GM10847 (cell line): ENCODE measurements around the gene EPHA4.

Experiments
- POLR2A ChIP-seq: IDR thresholded peaks from 2 replicates; pipeline ENCODE4 v1.6.1; 2011; ENCODE audit not compliant: insufficient read length; ENCODE audit errors: extremely low read depth

EPHA4 gene

DNA sequence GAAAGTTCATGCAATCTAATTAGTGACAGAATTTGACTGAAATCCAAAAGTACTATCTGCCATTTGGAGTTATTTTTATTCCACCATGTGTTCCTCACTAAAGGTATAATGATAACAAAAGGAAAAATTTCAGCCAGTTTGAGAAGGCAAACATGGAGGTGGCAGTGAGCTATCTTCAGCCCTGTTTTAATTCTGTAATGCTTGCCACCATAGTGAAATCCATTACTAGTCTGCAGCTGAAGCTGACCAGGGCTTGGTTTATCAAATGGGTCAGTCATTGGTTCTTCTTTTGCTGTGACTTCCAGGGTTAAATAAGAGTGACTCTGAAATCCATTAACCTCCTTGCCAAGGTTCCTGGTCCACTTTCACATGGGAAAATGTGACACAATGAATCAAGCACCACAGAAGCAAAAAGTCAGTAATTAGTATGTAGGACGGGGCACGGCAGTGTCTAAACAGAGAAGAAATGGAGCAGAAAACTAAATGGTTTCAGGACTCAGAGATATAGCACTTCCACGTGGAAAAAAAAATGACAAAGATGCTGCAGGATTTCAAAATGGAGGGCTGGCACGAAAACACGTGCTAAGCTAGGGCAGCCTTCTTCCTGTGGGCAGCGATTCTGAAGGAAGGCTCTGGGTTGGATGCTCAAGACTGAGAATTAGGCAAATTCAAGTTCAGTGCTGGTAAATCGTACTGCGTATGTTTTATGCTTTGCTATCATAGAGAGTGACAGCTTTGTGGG, 87.2 kb downstream of the EPHA4 start:
- TF ChIP-seq POLR2A = no peak

DNA sequence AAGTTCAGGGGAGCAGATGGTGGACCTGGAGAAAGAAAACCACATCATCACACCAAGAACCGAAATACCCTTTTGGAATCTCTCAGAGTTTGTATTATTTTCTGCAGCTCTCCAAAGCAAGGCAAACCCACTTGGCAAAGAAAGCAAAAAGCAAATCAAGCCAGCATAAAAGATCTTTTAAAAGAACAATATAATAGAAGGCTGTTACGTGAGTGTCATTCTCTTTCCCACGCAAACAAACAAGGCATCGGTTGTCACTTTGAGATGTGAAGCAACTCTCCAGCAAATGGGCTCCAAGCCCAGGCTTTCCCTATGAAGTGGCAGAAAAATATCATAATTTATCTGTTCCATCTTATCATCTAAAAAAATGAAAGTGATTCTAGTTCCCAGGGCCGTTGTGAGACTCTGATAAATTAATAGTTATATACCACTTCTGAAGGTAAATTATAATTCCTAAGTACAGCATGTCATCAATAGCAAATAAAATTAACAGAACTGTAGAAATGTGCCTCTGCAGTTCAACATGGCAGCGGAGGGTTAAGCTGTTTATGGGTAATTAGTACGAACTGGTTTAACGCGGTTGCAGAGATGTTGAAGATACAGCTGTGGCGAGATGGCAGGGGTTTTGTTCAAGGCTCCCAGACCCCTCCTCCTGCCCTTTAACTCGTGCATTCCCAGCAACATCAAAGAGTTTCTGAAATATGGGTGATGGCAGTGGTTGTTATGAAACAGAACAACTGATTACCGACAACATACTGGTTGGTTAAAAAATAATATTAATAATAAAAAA, 89.2 kb downstream of the EPHA4 start:
- TF ChIP-seq POLR2A = no peak

DNA sequence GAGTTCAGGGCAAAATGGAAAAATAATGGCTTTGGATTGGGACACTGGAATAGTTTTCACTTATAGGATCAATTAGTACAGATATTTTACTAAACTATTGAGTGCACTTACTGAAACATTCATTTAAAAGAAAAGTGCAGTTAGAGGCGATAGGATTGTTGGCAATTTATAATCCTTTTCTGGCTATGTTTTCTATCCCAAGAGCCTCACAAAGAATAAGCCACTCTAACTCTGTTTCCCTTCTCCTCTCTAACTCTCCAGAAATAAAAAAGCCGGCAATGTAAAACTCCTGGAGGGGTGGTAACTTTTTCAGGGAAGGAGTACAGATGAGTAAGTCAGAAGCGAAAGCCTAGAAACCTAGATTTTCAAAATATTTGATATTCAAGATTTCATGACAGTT, 91.3 kb downstream of the EPHA4 start:
- no peak for TF ChIP-seq POLR2A

DNA sequence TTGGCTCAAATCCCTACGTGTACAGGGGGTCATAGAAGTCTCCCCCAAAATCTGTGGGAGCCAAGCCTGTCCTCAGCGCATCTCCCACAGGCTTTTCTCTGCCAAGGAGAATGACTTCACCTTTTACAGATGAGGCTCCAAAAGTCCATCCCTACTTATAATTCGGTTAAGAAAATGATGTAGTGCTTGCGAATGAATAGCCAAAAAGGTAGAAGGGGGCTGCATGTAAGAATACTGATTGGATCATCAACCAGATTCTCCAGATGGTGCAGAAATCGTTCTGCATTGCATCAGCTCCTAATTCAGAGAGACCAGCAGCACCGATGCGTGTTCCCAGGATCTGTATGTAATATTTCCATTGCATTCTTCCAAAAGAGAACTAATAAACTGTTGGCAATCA, 91.9 kb downstream of the EPHA4 start:
- TF ChIP-seq POLR2A = no peak

DNA sequence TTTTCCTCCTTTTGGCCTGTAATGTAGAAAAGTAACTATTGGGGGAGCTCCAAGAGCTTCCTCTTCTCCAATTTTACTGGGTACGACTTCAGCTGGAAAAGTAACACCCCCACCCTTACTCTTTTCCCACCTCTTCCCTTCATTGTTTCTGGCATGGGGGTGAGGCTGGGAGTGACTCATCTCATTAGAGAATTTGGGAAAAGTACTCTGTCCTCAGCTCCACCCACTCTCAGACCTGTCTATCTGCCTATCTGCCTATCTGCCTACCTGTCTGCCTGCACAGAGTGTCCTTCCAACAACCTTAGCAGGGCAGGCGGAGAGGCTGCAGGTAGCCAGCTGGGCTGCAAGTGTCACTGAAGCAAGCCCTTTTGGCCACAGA, 93.6 kb downstream of the EPHA4 start:
- no peak for TF ChIP-seq POLR2A

DNA sequence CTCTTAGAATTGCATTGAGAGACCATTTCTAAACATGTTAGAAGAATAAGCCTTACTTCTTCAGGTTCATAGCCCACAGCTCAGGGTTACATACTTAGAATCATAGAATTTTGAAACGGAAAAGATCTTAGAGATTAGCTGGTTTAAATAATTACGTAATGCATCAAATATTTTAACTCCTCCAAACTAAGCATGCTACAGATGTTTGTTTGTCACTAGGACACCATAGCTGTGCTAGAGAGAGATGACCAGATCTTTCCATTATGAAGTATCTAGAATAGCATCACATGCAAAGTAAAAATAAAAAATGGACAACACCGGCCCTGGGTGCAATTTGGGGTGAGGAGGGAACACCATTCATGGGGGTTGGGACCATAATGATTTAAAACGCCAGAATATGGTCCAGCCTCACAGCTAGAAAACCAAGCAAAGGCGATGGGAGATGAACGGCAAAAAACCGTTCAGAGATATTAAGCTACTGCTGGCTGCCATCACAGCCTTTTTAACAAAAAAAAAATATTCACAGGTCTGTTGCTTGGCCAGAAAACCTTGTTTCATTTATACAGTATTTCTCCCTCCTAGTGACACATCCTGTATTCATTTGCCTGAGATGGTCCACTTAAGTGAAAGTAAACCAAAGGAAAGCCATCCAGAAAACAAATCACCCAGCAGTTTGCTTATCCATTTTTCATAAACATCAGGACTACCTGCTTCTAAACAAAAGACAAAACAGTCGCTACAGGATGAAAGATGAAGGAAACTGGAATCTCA, 94.2 kb downstream of the EPHA4 start:
- TF ChIP-seq POLR2A = no peak

DNA sequence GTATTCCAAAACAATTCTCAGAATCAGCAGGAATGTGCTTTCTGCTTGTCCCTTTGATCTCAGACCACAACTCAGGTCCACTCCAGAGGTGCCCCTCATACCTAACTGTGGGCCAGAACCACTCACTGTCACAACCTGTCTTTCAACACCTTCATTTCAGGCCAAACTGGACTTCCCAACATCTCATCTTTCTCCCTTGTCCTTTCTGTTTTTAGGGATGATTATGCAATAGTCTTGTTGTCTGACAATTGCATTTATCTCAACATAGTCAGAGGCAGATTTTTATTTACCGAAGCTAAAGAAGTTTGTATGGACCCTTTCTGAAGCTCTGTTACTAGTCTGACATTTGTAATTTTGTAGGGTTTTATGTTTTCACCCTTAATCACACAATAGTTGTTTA, 95.9 kb downstream of the EPHA4 start:
- TF ChIP-seq POLR2A = no peak

DNA sequence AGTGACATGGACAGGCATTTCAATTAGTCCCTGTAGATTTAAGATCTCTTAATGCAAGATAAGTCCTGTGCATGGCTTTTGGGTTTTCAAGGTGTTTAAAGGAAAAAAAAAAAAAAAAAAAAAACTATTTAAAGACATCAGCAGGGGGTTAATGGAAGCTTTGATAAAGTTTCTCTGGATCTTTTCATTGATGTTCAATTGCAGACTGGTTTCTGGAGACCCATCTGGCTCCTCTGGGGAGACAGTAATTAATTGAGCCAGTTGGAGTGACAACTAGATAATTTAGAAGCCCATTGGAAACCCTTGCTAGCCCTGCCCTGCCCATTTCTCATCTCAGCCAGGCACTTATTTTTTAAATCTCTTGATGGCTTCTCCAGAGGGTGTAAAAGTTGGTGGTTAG, 98.7 kb downstream of the EPHA4 start:
- TF ChIP-seq POLR2A = no peak

DNA sequence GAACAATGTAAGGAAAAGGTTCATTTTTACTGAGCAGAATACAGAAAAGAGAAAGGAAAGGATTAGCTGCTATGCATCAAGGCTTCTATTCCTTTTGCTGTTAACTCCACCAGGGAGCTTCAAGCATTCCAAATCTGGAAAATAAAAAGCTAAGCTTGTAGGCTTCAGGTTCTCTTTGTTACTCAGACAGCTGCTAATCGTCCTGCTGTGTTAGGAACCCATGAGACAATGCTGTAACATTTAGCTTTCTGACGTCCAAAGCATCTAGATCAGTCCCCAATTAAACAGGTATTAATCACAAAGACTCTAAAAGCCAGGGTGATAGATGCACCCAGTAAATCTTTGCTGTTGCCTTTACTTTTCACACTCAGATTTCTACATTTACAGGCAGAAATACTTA, 103.8 kb downstream of the EPHA4 start:
- no peak for TF ChIP-seq POLR2A

DNA sequence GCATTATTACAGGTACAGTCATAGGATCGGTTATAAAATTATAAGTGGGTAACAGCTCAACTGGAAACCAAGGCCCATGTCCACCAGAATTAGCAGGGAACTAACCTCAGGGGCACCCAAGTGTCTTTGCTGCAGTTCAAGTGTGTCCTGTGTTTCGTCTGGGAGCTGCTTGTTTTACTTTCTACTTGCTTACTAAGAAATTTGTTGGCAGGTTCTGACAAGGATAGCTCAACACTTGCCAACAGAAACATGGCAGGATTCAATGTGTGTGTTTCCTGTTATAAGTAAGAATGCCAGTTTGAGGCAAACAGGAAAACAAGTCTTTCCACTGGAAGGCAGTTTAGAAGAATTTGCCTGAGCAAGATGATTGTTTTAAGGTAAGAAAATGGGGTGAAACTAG, 104.5 kb downstream of the EPHA4 start:
- no peak for TF ChIP-seq POLR2A

DNA sequence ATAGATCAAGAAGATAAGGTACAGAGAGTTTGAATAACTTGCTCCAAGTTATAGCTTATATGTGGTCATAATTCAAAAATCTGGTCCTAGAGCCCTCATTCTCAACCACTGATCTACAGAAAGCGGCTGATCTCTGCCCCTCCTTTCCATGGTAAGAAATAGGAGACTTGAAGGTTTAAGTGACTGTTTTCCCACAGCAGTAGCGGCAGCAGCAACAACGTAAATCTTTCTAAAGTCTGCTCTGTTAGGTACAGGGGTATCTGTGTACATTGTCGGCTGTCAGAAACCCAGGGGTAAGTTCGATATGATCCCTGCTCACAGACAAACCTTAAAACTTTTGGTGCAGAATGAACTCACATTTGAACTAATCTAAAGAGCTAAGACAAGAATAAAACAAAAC, 105.4 kb downstream of the EPHA4 start:
- TF ChIP-seq POLR2A = no peak

DNA sequence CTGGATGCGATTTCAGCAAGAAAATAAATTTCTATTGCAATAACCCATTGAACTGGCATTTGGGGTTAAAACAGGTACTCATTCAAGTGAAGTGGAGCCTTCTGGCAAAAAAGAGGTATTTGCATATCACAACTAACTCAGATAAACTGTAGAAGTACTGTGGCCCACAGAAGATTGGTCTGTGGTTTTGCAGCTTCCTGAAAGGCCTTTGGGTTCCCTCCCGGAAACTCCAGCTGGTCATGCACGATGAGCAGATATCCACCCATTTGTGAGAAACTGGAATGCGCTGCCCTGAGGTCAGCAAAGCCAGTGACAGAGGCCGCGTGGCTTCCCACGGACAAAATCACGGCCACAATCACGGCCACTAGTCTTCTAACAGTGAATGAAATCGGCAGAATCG, 106.3 kb downstream of the EPHA4 start:
- no peak for TF ChIP-seq POLR2A

DNA sequence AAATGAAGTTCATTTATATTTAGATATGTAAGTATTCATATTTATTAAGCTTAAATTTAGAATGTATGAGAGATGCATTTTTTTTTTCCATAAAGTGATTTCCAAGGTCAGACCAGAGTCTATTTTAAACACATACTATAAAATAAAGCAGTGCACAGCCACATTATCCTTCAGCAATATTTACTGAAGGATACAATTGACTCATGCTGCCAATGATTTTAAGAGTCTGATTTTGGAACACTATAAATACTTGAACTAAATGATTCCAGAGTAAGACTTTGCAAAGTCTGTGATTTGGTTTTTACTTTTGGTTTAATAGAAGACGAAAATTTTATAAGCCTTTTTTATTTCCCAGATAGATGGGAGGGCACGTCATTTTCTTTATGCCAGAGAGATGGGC, 107.1 kb downstream of the EPHA4 start:
- TF ChIP-seq POLR2A = no peak

DNA sequence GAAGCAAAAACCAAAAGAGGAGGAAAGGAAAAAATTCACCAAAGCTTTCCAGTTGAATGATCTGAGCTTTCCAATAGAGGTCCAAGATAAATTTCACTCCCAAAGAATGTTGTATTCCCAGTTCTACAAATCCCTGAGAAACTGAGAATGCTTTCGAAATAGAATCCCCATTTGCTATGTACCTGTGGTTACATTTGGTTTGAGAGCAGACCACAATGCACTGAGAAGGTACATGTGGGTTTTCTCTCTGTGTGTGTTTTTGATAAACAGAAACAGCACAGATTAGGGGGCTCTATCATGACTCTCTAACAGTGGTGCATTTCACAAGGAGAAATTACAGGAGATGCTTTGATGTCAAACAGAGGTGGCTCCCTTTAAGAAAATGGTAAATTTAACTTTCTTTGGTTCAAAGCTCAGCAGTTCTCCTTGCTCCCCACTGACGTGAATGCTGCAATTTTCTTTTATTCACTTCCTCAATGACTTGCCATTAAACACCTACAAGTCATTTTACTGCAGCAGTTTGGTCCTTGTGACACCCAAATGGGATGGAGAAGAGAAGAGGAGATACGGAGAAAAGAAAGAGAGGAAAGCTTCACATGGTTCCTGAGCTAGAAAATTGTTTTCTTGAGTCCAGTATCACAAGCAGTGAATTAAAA, 108.7 kb downstream of the EPHA4 start:
- no peak for TF ChIP-seq POLR2A

DNA sequence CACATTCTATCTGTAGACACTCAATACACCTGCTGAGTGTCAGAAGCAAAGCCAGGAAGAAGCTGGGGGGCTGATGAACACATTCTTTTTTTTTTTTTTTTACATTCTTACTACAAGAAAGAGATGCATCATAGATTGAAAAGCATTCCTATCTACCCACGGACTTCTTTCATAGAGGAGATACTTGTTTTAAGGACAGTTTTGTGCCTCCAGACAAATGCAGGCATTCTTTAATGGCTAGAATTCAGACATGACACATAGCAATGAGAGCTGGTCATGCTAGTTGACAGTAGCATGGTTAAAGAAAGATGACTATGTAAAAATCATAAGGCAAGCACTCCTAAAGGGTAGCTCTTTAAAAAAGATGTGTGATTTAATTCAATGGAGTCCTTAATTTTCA, 110.2 kb downstream of the EPHA4 start:
- no peak for TF ChIP-seq POLR2A

DNA sequence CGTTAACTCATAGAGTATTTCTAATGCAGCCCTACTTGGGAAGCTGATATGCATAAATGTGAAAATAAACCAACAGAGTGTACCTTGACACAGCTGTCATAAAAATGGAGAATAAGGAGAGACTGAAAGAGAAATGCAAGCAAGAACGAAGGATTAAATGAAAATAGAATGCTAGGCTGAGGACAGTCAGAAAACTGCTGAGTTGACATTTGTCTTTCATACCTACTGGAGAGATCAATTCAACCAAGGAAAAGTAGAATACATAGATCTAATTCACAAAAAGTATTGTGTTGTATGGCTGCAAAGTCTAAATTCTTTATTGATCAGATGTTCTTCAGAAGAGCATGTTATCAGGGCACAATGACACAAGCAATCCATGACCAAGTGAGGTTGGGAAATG, 112.0 kb downstream of the EPHA4 start:
- no peak for TF ChIP-seq POLR2A

DNA sequence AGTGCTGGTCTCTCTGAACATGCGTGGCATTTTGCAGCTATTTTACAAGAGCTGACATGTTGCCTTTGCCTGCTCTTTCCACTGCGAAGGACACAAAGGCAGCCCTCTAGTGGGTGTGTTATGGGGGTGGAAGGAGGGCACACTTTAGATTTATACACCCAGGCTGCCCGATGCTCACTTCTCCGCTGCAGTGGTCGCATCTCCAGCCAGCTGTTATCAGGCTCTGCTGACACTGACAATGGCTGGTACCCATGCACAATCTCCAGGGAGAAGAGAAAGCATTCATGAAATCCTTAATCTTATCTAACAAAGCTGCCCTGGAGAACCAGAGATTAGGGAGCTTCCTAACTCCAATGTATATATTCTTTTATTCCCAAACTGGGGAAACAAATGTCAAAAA, 113.5 kb downstream of the EPHA4 start:
- TF ChIP-seq POLR2A = no peak
